Kidney tubule cell (primary cell): ENCODE measurements around the gene FMO2.

Experiments
- DNase-seq: peaks from one replicate; pipeline ENCODE4 v3.0.0-alpha.2; 2018; ENCODE audit warnings: low spot score

Gene FMO2

GRCh38 chr1:171174560-171175294 lies 10.4 kb upstream of the FMO2 start:
- no peak for DNase-seq

- no peak for DNase-seq
Measured at GRCh38 chr1:171177261-171177660, 7.8 kb upstream of the FMO2 start.

GRCh38 chr1:171179318-171180227 lies 5.5 kb upstream of the FMO2 start:
- DNase-seq = no peak

- DNase-seq = no peak
Measured at GRCh38 chr1:171180670-171181069, 4.4 kb upstream of the FMO2 start.

- DNase-seq = peak; percentile 58
Measured at GRCh38 chr1:171188388-171189266, 3.5 kb downstream of the FMO2 start.

GRCh38 chr1:171191992-171192391 lies 6.9 kb downstream of the FMO2 start:
- no peak for DNase-seq

- DNase-seq = no peak
Measured at GRCh38 chr1:171195767-171196166, 10.7 kb downstream of the FMO2 start.

GRCh38 chr1:171196351-171196750 lies 11.3 kb downstream of the FMO2 start:
- DNase-seq = no peak

GRCh38 chr1:171198081-171198480 lies 13.0 kb downstream of the FMO2 start:
- DNase-seq = no peak

- no peak for DNase-seq
Measured at GRCh38 chr1:171204296-171204695, 19.2 kb downstream of the FMO2 start.

GRCh38 chr1:171206204-171206977 lies 21.3 kb downstream of the FMO2 start:
- peak; percentile 30 for DNase-seq

- no peak for DNase-seq
Measured at GRCh38 chr1:171206978-171207355, 21.9 kb downstream of the FMO2 start.

GRCh38 chr1:171207377-171207776 lies 22.3 kb downstream of the FMO2 start:
- no peak for DNase-seq

- DNase-seq = no peak
Measured at GRCh38 chr1:171210355-171210754, 25.3 kb downstream of the FMO2 start.

GRCh38 chr1:171212607-171213351 lies 27.7 kb downstream of the FMO2 start:
- no peak for DNase-seq

- DNase-seq = no peak
Measured at GRCh38 chr1:171213559-171214454, 28.7 kb downstream of the FMO2 start.

- no peak for DNase-seq
Measured at GRCh38 chr1:171217658-171218443, 32.8 kb downstream of the FMO2 start.

GRCh38 chr1:171218661-171219060 lies 33.6 kb downstream of the FMO2 start:
- DNase-seq = no peak
